HPDE6-E6E7 (cell line): ENCODE measurements around the gene ADCY9.

Experiments used
- DNase-seq: peaks from one replicate; pipeline ENCODE4 v3.0.0; 2011; ENCODE audit warnings: missing footprints; ENCODE audit errors: extremely low spot score

The ADCY9 gene

GRCh38 chr16:4123616-4124300, 7.5 kb upstream of the ADCY9 start:
- no peak for DNase-seq

- DNase-seq: no peak
These were observed 3.9 kb upstream of the ADCY9 start for GRCh38 chr16:4120176-4120575.

GRCh38 chr16:4117250-4117578, 972 bp upstream of the ADCY9 start:
- DNase-seq: no peak

- no peak for DNase-seq
These were observed 308 bp downstream of the ADCY9 start for GRCh38 chr16:4115949-4116318.

- DNase-seq: peak; percentile 54
These were observed 863 bp downstream of the ADCY9 start for GRCh38 chr16:4115209-4115948.

GRCh38 chr16:4114257-4115208, 1.7 kb downstream of the ADCY9 start:
- DNase-seq: no peak

GRCh38 chr16:4113358-4114256, 2.6 kb downstream of the ADCY9 start:
- no peak for DNase-seq

- no peak for DNase-seq
These were observed 4.2 kb downstream of the ADCY9 start for GRCh38 chr16:4111748-4112696.

- no peak for DNase-seq
These were observed 5.6 kb downstream of the ADCY9 start for GRCh38 chr16:4110680-4111079.

- DNase-seq: no peak
These were observed 6.2 kb downstream of the ADCY9 start for GRCh38 chr16:4110065-4110464.

- no peak for DNase-seq
These were observed 6.9 kb downstream of the ADCY9 start for GRCh38 chr16:4109250-4109736.

- DNase-seq: no peak
These were observed 9.7 kb downstream of the ADCY9 start for GRCh38 chr16:4106516-4106915.

- DNase-seq: no peak
These were observed 10.4 kb downstream of the ADCY9 start for GRCh38 chr16:4105848-4106247.

GRCh38 chr16:4103745-4104144, 12.5 kb downstream of the ADCY9 start:
- DNase-seq: no peak

- DNase-seq: no peak
These were observed 14.6 kb downstream of the ADCY9 start for GRCh38 chr16:4101421-4102219.

GRCh38 chr16:4098501-4098900, 17.7 kb downstream of the ADCY9 start:
- DNase-seq: no peak

GRCh38 chr16:4097826-4098240, 18.4 kb downstream of the ADCY9 start:
- DNase-seq: no peak

- no peak for DNase-seq
These were observed 19.7 kb downstream of the ADCY9 start for GRCh38 chr16:4096509-4096908.

- DNase-seq: no peak
These were observed 22.0 kb downstream of the ADCY9 start for GRCh38 chr16:4094127-4094773.
